ENCODE data around the gene TEC.
A peak's percentile ranks its signal among the peaks of the same experiment; 100 is the strongest.

Gene TEC

DNA sequence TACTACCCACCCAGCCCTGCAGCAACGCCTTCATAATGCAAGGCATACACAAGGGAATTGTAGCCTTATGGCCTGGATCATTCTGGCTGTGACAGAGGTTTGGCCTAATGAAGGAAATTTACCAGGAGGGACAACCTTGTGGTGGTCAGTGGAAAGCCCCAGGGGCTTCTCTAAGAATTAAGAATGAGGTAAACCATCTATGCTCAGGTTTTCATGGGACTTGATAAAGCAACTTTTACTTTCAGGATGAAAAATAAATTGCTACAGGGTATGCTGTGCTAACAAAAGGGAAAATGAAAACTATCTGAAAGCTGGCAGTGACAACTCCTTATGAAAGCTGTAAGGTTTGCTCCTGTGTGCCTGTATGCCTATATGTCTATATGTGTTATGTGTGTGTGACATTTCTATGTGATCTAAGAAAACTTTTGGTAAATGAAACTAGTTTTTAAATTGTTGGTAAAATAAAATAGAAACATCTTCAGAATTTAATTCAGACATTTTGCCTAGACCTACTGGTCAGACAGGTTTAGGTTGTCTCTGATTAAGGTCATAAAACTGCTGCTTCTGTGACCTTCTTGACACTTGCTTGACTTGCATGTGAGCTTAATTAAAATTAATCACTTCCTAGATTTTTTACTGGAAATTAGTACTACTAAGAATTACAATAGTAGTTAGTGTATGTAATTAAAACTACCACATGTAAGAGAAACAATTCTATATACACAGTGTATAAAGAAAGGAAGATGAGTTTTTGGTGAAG is 115.7 kb downstream of the TEC start:
- no peak for DNase-seq

DNA sequence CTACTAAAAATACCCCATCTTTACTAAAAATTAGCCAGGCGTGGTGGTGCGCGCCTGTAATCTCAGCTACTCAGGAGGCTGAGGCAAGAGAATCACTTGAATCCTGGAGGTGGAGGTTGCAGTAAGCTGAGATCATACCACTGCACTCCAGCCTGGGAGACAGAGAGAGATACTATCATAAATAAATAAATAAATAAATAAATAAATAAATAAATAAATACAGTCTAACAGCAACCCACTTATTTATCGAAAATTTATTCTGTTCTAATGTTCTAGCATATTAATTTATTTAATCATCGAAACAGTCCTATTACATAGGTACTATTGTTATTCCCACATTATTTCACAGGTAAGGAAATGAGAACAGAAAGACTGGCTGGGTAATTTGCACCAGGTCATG is 117.4 kb downstream of the TEC start:
- no peak for DNase-seq

DNA sequence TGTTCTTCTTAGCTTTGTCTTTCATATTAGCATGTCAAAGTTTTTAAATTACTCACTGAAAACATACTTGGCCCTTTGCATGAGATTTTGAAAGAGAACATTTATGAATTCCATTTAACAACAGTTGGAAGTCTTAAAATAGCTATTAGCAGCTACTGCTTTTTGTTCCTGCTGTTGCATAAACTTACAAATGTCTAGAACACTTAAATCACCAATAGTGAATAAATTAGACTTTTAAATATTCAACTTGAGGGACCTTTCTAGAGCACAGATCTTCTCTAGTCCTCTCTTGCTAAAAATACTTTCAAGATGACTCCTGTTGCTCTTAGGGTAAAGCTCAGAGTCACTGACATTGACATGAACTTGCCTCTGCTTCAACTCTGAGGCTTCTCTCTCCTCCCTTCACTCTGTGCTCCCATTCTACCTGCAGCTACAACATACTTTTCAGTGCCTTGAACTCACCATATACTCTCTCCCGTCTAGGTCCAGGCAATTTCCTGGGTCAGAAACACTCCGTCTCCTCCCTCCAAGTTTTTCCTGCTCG is 119.7 kb downstream of the TEC start:
- no peak for DNase-seq

DNA sequence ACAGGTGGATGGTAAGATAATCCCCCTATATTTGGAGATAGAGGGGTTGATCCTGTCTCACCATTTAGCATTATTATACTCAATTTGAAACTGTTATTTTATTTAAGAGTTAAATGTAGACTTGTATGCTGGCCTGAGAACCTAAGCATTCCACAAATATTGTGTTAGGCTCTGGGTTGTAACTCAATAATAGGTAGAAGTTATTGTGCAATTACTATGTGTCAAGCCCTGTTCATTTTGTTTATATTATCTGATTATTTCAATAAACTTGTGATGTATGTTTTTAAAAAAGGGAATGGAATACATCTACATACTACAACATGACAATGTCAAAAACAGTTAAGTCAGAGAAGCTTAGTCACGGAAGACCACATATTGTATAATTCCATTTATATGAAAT is 122.0 kb downstream of the TEC start:
- no peak for DNase-seq

DNA sequence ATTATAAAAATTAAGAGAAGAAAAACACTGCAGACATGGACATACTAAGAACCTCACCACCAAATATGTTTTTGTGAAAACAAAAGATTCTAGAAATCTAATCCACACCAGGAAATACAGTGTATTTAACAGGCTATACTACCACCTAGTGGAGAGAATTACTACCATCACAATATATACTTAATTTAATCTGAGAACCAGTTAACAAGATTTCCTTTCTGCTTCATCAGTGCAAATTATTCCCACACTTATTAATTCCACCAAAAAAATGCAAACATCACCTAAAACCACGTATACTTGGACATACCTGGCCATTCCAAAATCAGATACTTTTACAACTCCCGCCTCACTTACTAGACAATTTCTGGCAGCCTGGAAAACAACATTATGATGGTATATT is 128.6 kb downstream of the TEC start:
- no peak for DNase-seq

DNA sequence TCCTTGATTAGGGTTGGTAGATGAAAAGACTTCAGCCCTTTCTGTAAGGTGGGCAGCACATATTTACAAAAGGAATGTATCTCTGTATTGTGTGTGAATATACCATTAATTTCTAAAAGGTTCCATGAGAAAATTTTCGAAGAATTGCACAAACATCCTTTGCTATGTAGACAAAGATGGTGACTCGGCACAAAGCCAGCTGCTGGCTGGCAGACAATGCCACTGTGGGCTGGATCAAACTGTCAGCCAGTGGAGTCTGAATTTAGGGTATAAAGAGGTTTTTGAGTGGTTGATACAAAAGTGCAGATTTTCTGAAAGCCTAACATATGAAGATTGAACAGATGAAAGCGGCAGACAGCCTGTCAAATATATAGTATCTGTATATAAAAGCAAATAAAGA is 129.9 kb downstream of the TEC start:
- DNase-seq, result no peak

DNA sequence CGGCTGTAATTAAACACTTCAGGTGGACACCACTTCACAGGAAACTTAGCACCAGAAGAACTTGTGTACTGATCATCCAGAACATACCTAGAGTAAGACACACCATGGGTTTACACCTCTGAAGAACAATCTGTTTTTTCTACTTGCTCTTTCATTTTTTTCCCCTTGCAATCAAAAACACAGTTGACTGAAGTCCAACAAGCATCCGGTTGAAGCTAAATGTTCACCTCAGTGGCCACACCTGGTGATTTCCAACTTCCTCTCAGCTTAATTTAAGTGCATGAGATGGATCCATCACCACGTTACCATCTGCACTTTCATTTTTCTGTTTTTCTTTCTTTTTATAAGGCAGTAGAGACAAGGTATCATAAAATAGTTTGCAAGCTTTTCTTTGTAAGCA is 130.7 kb downstream of the TEC start:
- no peak for DNase-seq

DNA sequence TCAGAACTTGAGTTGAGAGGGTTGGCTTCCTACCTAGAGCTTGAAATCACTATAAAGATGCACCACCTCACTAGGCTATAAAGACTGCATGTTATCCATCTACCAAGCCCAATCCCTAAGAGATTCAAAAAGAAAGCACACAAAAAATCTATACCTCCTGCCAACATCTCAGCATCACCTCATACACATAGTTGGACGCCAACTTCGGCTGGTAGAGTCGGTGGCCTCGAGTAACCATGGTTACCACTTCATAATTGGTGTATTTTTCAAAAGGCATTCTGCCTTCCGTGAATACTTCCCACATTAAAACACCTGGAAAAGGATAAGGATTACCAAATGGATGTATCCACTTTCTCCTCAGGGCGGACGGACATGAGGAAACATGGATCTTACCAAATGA is 131.1 kb downstream of the TEC start:
- no peak for DNase-seq

DNA sequence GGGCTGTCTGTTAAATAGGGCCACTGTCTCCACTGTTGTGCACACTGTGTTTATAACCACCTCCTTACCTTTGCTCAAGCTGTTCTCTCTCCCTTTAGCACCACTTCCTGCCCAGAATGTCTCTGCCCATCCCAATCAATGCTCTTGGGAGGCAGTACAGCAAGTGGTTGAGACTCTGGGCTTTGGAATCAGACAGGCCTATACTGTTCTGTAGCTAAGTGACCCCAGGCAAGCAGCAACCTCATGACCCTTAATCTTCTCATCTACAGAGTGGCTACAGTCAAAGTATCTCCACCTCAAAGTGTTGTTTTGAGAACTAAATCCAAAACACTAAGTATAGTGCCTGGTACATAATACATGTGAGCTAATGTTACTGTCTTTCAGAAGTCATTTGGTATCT is 131.8 kb downstream of the TEC start:
- no peak for DNase-seq

DNA sequence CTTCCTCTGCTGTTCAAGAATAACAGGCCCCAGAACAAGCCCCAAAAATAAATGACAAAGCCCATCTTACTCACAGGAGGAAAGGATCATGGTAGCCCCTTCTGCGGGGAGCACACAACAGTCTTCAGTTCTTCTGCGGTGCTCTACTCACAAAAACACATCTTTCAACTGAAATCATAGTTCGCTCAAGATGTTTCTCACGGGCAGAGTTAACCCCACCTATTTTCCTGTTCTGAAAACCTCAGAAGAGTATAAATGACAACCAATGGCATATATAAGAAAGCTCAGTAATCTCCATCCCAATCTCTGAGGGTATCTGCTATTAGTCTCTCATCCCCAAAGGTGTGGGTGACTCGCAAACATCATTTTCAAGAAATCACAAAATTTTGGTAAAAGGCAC is 135.6 kb downstream of the TEC start, which contains the start of gene TXK:
TXK (minus strand) TSS at position 170 of the 400 bp plus-strand sequence; CDS start at position 90, 80 bp downstream.
- DNase-seq, result no peak

DNA sequence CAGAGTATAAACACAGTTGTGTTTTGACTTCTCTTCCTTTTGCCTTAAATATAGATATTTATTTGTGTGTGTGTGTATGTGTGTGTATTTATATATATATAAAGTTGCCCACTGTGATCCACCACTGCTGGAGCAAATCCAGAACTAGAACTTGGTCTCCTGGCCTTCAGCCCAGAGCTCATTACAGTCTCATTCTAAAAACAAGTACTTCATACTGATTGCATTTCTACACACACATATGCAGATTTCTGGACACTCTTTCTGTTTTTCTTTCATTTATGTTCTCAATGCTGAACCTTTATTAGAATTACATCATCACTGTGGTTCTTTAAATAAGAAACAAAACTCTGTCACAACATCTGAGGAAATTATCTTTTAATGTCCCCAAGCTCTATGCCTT is 136.0 kb downstream of the TEC start:
- no peak for DNase-seq

DNA sequence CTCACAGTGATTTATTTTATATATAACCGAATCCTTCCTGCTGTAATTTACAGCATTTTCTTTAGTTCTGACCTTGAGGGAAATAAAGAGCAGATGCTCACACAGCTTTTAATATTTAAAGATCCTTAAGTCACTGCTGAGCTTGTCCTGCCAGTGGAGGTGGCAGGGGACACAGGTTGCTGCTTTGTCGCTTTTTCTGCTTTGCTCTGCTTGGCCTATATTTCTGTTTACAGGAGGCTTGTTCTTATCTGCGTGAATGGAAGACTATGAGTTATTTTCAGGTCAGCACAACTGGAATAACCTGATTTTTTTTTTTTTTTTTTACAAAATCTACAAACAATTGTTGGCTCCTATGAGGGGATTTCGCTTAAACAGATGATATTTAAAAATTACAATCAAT is 137.9 kb downstream of the TEC start:
- DNase-seq, result no peak

DNA sequence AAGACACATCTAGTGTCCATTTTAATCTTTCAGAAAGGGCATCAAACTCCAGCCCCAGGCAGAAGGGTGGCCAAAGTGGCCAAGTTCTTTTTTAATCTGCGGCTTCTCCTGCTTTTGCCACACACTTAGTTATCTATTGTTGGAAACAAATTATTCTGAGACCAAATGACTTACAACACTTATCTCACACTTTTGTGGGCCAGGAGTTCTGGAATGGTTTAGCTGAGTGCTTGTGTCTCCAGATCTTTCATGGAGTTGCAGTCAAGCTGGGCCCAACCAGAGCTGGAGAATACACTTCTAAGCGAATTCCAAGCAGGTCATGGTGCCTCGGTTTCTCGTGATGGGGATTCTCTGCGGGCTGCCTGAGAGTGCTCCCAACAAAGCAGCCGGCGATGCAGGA is 139.5 kb downstream of the TEC start:
- no peak for DNase-seq

DNA sequence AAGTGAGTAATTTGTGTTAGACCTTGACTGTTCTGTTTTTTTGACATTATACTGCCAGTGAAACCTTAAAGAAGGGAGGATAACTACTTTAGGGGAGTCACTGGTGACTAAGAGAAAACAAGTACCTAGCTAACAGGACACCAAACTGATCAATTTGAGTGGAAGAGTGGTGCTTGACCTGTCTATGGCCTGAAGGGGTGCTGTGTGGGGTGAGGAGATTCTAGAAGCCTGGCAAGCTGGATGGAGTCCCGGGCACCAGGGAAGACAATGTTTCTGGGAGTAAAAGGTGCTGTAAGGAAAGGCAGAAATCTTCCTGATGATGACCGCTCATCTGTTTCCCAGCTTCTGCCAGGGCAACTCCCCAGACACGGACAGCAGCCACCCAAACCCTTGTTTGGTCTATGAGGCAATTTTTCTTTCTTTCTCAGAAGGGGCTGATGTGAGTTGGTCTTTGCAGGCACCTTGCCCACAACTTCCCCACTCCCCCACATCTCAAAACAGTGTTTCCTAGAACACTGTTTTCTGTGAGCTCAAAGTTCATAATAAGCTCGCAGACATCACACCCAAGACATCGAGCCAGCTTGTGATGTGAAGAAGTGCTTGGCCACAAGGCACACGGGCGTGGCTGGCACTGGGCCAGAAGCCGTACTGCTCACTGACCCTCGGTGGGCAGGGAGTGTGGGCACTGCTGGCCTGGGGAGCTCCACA is 140.2 kb downstream of the TEC start:
- DNase-seq, result no peak

DNA sequence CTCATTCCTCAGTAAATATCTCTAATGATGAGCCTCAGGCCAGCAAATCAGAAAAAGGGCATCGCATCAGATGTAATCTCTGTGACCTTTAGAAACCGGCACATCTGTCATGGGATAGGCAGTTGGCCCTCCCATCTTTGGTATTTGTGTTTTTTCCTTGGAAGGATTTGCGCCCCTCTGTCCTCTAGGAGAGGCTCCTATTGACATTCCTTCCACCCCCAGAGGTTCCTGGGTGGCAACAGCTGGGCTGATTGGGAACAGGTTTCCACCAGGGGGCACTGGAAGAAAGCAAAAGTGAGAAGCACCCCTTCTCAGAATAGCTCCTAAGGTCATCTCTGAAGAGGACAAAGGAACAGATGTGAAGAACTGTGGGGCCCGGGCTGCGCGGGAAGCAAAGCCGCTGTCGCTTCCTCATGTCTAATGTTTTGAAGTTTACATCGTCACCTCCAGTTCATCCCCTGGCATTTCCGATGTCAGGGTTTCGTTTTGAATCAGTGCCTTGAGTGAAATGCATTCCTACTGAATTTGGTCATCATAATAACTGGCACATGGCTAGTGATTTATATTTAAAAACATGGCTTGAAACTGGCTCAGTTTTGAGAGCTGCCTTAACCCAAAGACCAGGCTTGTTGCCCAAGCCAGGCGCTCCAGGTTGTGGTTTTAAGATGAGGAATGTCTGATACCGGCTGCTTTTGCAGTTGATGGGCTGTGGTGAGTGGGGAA is 141.8 kb downstream of the TEC start:
- peak; percentile 48 for DNase-seq

DNA sequence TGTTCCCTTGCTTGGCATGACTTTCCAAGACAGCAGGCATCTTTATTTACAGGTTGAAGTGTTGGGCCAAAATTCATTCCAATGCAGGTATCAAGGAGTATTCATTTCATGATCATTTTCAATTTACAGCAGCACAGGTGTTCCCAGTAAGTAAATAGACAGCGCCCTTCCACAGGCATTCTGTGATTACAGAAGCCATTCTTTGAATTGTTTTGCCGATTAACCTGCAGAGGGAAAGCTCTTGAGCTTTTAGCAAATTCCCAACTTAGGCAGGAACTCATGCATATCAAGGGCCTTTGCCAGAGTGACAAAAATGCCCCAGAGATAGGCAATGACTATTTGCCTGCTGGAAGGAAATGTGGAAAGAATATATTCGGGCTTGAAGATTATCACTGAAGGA is 142.4 kb downstream of the TEC start:
- DNase-seq, result no peak

DNA sequence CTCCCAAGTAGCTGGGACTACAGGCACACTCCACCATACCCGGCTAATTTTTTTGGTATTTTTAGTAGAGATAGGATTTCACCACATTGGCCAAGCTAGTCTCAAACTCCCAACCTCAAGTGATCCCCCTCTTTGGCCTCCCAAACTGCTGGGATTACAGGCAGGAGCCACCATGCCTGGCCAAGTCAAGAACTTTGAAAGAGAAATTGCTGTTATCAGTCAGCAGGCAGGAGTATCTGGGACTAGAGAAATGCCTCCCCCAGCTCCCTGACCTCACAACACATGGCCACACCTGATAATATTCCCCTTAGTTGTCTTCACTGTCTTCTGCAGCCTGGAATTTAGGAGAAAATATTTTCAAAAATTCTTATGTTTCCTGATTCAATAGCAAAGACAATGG is 143.0 kb downstream of the TEC start:
- no peak for DNase-seq

DNA sequence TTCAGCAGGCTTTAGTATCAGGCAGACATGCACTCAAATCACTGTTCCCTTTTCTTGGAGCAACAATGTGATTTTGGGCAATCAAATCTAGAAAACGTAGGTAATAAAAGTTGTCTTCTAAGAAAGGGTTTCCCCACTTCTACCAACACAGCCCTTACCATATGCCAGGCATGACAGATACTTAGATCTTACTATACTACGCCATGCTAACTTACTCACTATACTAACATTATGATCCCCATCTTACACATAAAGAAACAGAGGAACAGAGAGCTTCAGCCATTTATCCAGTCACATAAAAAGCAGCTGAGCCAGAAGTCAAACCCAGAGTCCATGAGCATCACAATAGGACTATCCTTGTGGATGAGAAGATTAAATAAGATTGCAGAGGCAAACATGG is 144.8 kb downstream of the TEC start:
- DNase-seq, result no peak

DNA sequence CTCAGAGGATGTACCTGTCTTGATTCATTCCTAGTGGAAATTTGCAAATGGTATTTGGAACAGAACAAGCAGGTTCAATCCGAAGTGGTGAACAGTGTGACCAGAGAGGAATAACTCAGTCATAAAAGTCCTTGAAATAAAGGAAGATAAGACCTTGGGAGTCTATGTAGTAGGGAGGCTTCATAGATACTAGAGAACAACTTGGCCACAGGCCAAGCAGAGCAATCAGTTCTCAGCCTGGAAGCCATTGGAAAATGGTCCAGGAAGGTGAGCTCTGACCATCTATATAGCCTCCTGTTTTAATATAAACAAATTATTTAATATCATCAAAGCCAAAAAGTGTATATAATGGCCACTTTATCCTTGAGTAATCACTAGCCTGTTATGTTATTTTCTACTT is 146.9 kb downstream of the TEC start:
- no peak for DNase-seq

DNA sequence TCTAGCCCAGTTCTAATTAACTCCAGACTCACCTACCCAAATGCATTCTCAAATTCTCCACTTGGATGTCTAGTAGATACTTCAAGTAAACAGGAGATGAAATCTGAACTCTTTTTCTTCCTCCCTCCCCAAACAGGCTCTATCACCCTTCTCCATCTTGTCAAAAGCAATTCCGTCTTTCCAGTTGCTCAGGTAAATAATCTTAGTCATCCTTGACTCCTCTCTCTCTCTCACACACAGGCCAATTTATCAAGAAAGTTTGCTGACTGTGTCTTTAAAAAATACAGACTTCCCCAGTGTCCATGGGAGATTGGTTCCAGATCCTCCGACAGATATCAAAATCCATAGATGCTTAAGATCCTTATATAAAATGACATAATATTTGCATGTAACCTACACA is 148.5 kb downstream of the TEC start:
- no peak for DNase-seq

DNA sequence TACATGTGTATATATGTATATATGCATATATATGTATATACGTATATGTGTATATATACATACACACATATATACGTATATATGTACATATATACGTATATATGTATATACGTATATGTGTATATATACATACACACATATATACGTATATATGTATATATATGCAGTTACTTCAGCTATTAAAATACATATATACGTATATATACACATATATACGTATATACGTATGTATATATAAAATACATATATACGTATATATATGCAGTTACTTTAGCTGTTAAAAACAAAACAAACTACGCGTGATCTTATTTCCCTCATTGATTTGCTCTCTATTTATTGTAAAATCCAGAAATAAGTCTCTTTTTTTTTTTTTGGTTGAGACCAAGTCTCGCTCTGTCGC is 149.5 kb downstream of the TEC start:
- no peak for DNase-seq

DNA sequence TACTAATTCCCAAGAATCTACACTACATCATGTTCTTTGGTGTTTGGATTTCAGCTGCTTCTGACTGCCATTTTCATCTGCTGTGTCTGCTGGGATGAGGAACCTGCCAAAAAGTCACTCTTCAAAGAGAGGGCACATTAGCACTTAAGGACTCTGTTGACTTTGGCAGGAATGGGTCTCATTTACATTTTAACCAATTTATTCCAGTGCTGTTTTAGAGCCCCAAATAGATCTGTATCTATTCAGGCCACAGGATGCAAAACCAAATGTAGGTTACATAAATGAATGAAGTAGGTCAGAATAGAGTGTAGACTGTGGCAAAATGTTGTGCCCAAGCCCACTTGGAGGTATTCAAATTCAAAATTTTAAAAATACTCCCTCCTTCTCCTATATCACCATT is 150.0 kb downstream of the TEC start:
- DNase-seq, result no peak

DNA sequence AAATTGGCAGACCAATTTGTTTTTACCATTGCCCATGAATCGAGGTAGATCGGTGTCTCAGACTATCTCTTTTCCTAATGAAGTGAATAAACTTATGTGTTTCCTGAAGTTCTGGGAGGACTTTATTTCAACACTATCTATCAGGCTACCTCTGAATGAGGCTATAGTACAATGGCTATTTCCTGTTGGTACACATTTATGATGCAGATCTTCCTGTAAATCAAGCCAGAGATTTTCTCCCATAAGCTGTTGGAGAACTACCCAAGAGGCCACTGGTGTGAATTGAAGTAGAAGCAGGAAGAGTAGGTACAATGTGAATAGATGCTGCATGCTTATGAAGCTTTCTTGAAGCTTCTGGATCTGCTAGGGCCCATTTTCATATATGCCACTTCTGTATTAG is 151.6 kb downstream of the TEC start:
- DNase-seq, result no peak

DNA sequence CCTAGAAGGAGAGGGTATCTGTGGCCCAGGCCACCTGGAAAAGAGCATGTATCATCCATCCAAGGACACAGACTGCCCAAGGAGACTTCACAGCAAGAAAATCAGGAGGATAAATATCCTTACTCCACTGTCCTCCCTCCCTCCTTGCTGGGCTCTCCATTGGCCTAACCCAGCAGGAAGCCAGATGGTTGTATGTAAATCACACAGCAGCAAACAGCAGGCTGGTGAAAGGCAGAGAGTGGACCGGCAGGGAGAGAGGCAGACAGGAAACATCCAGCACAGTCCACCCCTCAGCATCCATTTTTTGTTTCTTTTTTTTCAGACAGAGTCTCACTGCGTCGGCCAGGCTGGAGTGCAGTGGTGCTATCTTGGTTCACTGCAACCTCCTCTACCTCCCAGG is 153.1 kb downstream of the TEC start:
- no peak for DNase-seq
